Measurements from ENCODE around the gene PCED1B.
A peak's percentile ranks its signal among the peaks of the same experiment; 100 is the strongest.

Gene PCED1B

GRCh38 chr12:47082796-47083621, 3.6 kb downstream of the PCED1B start:
- in situ Hi-C loops (cut with HindIII; ENCODE audit: low pct_ligation_motif_present, low pct_unique_long_range_greater_than_20kb, low sequenced_read_pairs) = no loop called here
- peak; percentile 100 for DNase-seq

GRCh38 chr12:47084172-47084571, 4.8 kb downstream of the PCED1B start:
- in situ Hi-C loops (cut with HindIII; ENCODE audit: low pct_ligation_motif_present, low pct_unique_long_range_greater_than_20kb, low sequenced_read_pairs) = no loop called here
- no peak for DNase-seq

GRCh38 chr12:47085815-47086252, 6.4 kb downstream of the PCED1B start:
- peak; percentile 89 for DNase-seq
- in situ Hi-C loops (cut with HindIII; ENCODE audit: low pct_ligation_motif_present, low pct_unique_long_range_greater_than_20kb, low sequenced_read_pairs) = no loop called here

- in situ Hi-C loops (cut with HindIII; ENCODE audit: low pct_ligation_motif_present, low pct_unique_long_range_greater_than_20kb, low sequenced_read_pairs) = no loop called here
Measured at GRCh38 chr12:47087088-47087688, 7.8 kb downstream of the PCED1B start.

GRCh38 chr12:47088021-47088944, 8.9 kb downstream of the PCED1B start:
- in situ Hi-C loops (cut with HindIII; ENCODE audit: low pct_ligation_motif_present, low pct_unique_long_range_greater_than_20kb, low sequenced_read_pairs) = no loop called here
- DNase-seq = no peak

More at GRCh38 chr12:47087088-47087688, 7.8 kb downstream of the PCED1B start:
- DNase-seq = no peak

- in situ Hi-C loops (cut with HindIII; ENCODE audit: low pct_ligation_motif_present, low pct_unique_long_range_greater_than_20kb, low sequenced_read_pairs) = no loop called here
- no peak for DNase-seq
Measured at GRCh38 chr12:47091009-47091408, 11.6 kb downstream of the PCED1B start.

GRCh38 chr12:47094804-47095203, 15.4 kb downstream of the PCED1B start:
- peak; percentile 91 for DNase-seq

GRCh38 chr12:47095446-47096236, 16.2 kb downstream of the PCED1B start:
- DNase-seq = peak; percentile 91
- in situ Hi-C loops (cut with HindIII; ENCODE audit: low pct_ligation_motif_present, low pct_unique_long_range_greater_than_20kb, low sequenced_read_pairs) = no loop called here

More at GRCh38 chr12:47094804-47095203, 15.4 kb downstream of the PCED1B start:
- in situ Hi-C loops (cut with HindIII; ENCODE audit: low pct_ligation_motif_present, low pct_unique_long_range_greater_than_20kb, low sequenced_read_pairs) = no loop called here

GRCh38 chr12:47097276-47097896, 18.0 kb downstream of the PCED1B start:
- in situ Hi-C loops (cut with HindIII; ENCODE audit: low pct_ligation_motif_present, low pct_unique_long_range_greater_than_20kb, low sequenced_read_pairs) = no loop called here
- DNase-seq = no peak

GRCh38 chr12:47098099-47098498, 18.7 kb downstream of the PCED1B start:
- no peak for DNase-seq
- in situ Hi-C loops (cut with HindIII; ENCODE audit: low pct_ligation_motif_present, low pct_unique_long_range_greater_than_20kb, low sequenced_read_pairs) = no loop called here

- in situ Hi-C loops (cut with HindIII; ENCODE audit: low pct_ligation_motif_present, low pct_unique_long_range_greater_than_20kb, low sequenced_read_pairs) = no loop called here
- no peak for DNase-seq
Measured at GRCh38 chr12:47099610-47100009, 20.2 kb downstream of the PCED1B start.

- in situ Hi-C loops (cut with HindIII; ENCODE audit: low pct_ligation_motif_present, low pct_unique_long_range_greater_than_20kb, low sequenced_read_pairs) = no loop called here
- DNase-seq = no peak
Measured at GRCh38 chr12:47100160-47100559, 20.7 kb downstream of the PCED1B start.

GRCh38 chr12:47102406-47102805, 23.0 kb downstream of the PCED1B start:
- in situ Hi-C loops (cut with HindIII; ENCODE audit: low pct_ligation_motif_present, low pct_unique_long_range_greater_than_20kb, low sequenced_read_pairs) = no loop called here
- DNase-seq = no peak

GRCh38 chr12:47102845-47103651, 23.6 kb downstream of the PCED1B start:
- in situ Hi-C loops (cut with HindIII; ENCODE audit: low pct_ligation_motif_present, low pct_unique_long_range_greater_than_20kb, low sequenced_read_pairs) = no loop called here
- no peak for DNase-seq

GRCh38 chr12:47105914-47106674, 26.7 kb downstream of the PCED1B start:
- DNase-seq = no peak
- in situ Hi-C loops (cut with HindIII; ENCODE audit: low pct_ligation_motif_present, low pct_unique_long_range_greater_than_20kb, low sequenced_read_pairs) = no loop called here

- in situ Hi-C loops (cut with HindIII; ENCODE audit: low pct_ligation_motif_present, low pct_unique_long_range_greater_than_20kb, low sequenced_read_pairs) = no loop called here
- DNase-seq = no peak
Measured at GRCh38 chr12:47107446-47107845, 28.0 kb downstream of the PCED1B start.

Measured in ACHN (cell line).